Adrenal gland (tissue), 12 donors: ENCODE measurements around the gene GRAP2. TPM values are rescaled to one million over a fixed set of nuclear protein-coding genes. Genes with fewer than 3 reads are reported as not detected.

Experiments
- DNase-seq, 7 donors: peaks; one replicate each; pipeline ENCODE4 v3.0.0-alpha.2; 2019 to 2020
- H3K27ac ChIP-seq, 5 donors: fragments of 200-600 bp; sonication (generic) in 4 of 5; 1 replicate in 3 of 5; 2 replicates in 2 of 5; pipeline versions ENCODE4 v1.5.1 to v1.8.0; 2016 to 2020; ENCODE audit warnings: mild to moderate bottlenecking in 1 of 5
- H3K27me3 ChIP-seq: fragments of 200-600 bp; 2 replicates; pipeline ENCODE4 v1.8.0; 2021
- H3K36me3 ChIP-seq, 2 donors: fragments of 200-600 bp; replicated peaks in 1 of 2; 1 replicate in 1 of 2; 2 replicates in 1 of 2; pipeline versions ENCODE4 v1.5.1 to v1.8.0; 2018 to 2022
- H3K4me1 ChIP-seq, 2 donors: fragments of 200-600 bp; replicated peaks in 1 of 2; 1 replicate in 1 of 2; 2 replicates in 1 of 2; pipeline versions ENCODE4 v1.5.1 to v1.8.0; 2018 to 2021
- H3K4me3 ChIP-seq, 4 donors: fragments of 200-600 bp; sonication (generic) in 3 of 4; one replicate each; pipeline ENCODE4 v1.5.1; 2016 to 2018
- H3K9me3 ChIP-seq, 3 donors: fragments of 200-600 bp; sonication (generic) in 1 of 3; replicated peaks in 1 of 3; 1 replicate in 2 of 3; 2 replicates in 1 of 3; pipeline versions ENCODE4 v1.5.1 to v1.8.0; 2016 to 2021
- CTCF ChIP-seq, 6 experiments: fragments of 450-650 bp in 4 of 6; fragments of 200-600 bp in 2 of 6; sonication (generic) in 1 of 6; IDR thresholded peaks; 1 replicate in 5 of 6; 2 replicates in 1 of 6; pipeline versions ENCODE4 v1.5.1 to v1.8.0; 2016 to 2021; ENCODE audit warnings: antibody characterized with exemption in 6 of 6, mild to moderate bottlenecking in 2 of 6, moderate library complexity in 1 of 6
- POLR2A ChIP-seq, 2 donors: fragments of 450-650 bp; IDR thresholded peaks; one replicate each; pipeline ENCODE4 v1.6.1; 2017; ENCODE audit warnings: antibody characterized with exemption in 2 of 2, mild to moderate bottlenecking in 2 of 2, moderate library complexity in 1 of 2
- WGBS, 4 donors: extraction: QIAGEN DNeasy Blood & Tissue Kit in 2 of 4; methylation state at CpG; one replicate each; pipeline versions ENCODE4 v1.1.5 to v1.1.7; 2013 to 2017; 5-methylcytosine and 5-hydroxymethylcytosine counted together
- intact Hi-C, 2 donors: fragments of 100-400 bp; cut with DNase I; formaldehyde crosslinking; loops; one replicate each; pipeline versions ENCODE4 v1.14.1 to v1.15.0; 2022 to 2023
- polyA plus RNA-seq, 3 donors: library from polyadenylated mRNA; stranded (reverse); fragments of 200-250 nt in 2 of 3; fragments of 350-450 nt in 1 of 3; fragmentation: Illumina TruSeq in 1 of 3; extraction: RNeasy Lipid Tissue Mini Kit (QIAGEN cat#74804) in 1 of 3; gene quantifications; one replicate each; pipeline ENCODE4 v1.2.3, GENCODE V29; 2013 to 2014
- total RNA-seq, 9 donors: library from RNA; depleted of rRNA in 4 of 9; stranded (reverse); fragments of >200 nt in 4 of 9; fragments of 120-200 nt in 1 of 9; fragmentation: NEBNext Ultra II Directional in 1 of 9; extraction: Animal tissue kit (Norgen Biotek cat#: 25700) in 1 of 9; gene quantifications; one replicate each; pipeline versions ENCODE4 v1.1.0 to v1.2.4, GENCODE V29; 2013 to 2023
- donor health status: healthy with polysubstance abuse.
- donor health status: Bipolar disorder and iron deficiency.
- donor health status: DM: yes; HTN: yes; CAD: no.
- donor health status: DM: no; HTN: no; CAD: no.
- donor health status: DM: no; HTN: no; CAD: no.
- donor health status: DM: yes; HTN: yes; CAD: no.

Gene GRAP2
- total and polyA plus RNA-seq, 12 donors = 0.28 to 1.7 (median 0.61) TPM; not detected in 1

DNA sequence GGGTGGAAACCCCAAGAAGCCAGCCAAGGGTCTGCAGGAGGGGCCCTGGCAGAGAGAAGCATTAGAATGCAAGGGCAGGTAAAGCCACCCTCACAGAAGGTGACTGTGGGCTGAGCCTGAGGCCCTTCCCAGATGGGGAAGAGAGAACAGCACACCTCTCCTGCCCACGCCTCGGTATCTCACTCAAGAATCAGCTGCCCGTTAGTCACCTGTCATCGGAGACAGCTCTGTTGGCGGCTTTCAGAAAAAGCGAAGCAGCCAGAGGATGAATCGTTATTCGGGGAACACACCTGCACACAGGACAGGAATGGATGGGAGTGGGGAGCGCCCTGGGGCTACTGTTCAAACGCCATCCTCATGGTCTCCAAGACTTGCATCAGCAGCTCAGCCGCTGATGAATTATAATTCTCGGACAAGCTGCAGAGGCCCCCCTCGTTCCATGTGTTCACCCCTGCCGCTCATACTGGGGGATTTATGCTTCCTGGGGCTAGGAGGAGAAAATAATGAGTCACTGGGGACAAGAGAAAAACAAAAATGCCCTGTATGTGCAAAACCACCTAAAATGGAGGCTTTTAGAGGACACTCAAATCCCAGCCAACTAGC, 37.7 kb downstream of the GRAP2 start:
- WGBS, 4 donors = 52 to 71% (median 70%) methylated on average over 13 to 14 of the region's 14 CpGs
- no peaks in the 10 kb centered on the region for H3K4me1 ChIP-seq
- H3K4me3 ChIP-seq = no peak overlapping the region
- no peak for TF ChIP-seq CTCF (IDR thresholded peaks at IDR 0.05)
- no peak for TF ChIP-seq POLR2A (IDR thresholded peaks at IDR 0.05)
- DNase-seq = no peak
- H3K27me3 ChIP-seq = peaks cover 12% of the 10 kb centered on the region
- H3K9me3 ChIP-seq = no peaks in the 10 kb centered on the region
- intact Hi-C loops = no loop called here
- H3K36me3 ChIP-seq = no peaks in the 10 kb centered on the region
- H3K27ac ChIP-seq = no peak overlapping the region

GRCh38 chr22:39939830-39940229, 38.9 kb downstream of the GRAP2 start:
- 90 to 97% (median 96%) methylated on average over 3 of the region's 3 CpGs for WGBS, 4 donors
- H3K27me3 ChIP-seq = peaks cover 12% of the 10 kb centered on the region
- intact Hi-C loops = no loop called here

DNA sequence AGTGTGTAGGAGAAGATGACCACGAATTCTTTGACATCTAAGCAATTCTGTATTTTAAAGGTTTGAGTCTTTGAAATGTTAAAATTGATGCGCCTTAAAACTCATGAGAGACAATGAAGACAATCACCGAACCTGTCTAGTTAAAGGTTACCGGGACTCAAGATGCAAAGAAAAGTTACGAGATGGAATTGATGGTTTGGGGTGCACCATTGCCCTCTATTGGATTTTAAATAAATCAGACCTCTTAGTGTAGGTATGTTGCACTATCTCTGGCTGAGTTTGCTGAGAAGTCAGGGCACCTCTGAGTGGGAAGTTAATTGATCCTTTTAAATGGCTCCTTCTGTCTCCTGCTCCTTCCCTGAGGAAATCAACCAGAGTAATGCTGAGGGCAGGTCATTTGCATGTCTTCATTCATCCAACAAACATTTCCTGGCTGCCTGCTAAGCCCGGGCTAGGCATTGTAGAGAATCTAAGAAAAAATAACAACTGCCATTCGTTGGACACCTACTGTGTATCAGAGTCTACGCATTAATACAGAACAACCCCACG, 39.9 kb downstream of the GRAP2 start:
- H3K36me3 ChIP-seq = no peaks in the 10 kb centered on the region
- H3K4me1 ChIP-seq = no peaks in the 10 kb centered on the region
- H3K27me3 ChIP-seq = peaks cover 12% of the 10 kb centered on the region
- H3K4me3 ChIP-seq = no peak overlapping the region
- no peak for DNase-seq
- WGBS, 4 donors = 73 to 81% (median 76%) methylated on average over 9 of the region's 9 CpGs
- intact Hi-C loops = no loop called here
- TF ChIP-seq CTCF (IDR thresholded peaks at IDR 0.05) (no peak), POLR2A (IDR thresholded peaks at IDR 0.05) (no peak)
- H3K9me3 ChIP-seq = no peaks in the 10 kb centered on the region
- no peak overlapping the region for H3K27ac ChIP-seq

More at GRCh38 chr22:39939830-39940229, 38.9 kb downstream of the GRAP2 start:
- TF ChIP-seq POLR2A (IDR thresholded peaks at IDR 0.05) (no peak), CTCF (IDR thresholded peaks at IDR 0.05) (no peak)
- Histone ChIP-seq H3K36me3 (no peaks in the 10 kb centered on the region), H3K4me1 (no peaks in the 10 kb centered on the region), H3K27ac (no peak overlapping the region), H3K4me3 (no peak overlapping the region), H3K9me3 (no peaks in the 10 kb centered on the region)
- no peak for DNase-seq

GRCh38 chr22:39941601-39942000, 40.7 kb downstream of the GRAP2 start:
- H3K4me1 ChIP-seq = no peaks in the 10 kb centered on the region
- intact Hi-C loops = no loop called here
- no peaks in the 10 kb centered on the region for H3K36me3 ChIP-seq
- TF ChIP-seq CTCF (IDR thresholded peaks at IDR 0.05) = no peak
- no peak for TF ChIP-seq POLR2A (IDR thresholded peaks at IDR 0.05)
- WGBS, 4 donors = 84 to 90% (median 85%) methylated on average over 2 of the region's 2 CpGs
- peaks cover 12% of the 10 kb centered on the region for H3K27me3 ChIP-seq
- no peak overlapping the region for H3K4me3 ChIP-seq
- no peaks in the 10 kb centered on the region for H3K9me3 ChIP-seq
- no peak overlapping the region for H3K27ac ChIP-seq
- DNase-seq = no peak
